ENCODE results near the gene ARHGAP1.

DNA sequence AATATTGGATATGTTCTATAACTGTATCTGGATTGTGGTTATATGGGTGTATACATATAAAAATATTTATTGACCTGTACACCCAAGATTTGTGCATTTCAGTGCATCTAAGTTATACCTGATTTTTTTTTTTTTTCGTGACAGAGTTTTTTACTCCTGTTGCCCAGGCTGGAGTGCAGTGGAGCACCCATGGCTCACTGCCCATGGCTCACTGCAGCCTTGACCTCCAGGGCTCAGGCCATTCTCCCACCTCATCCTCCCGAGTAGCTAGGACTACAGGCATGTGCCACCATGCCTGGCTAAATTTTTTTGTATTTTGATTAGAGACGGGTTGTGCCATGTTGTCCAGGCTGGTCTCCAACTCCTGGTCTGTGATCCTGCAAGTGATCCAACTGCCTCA lies 58.8 kb downstream of the ARHGAP1 start:
- TF ChIP-seq, protein P1, sequence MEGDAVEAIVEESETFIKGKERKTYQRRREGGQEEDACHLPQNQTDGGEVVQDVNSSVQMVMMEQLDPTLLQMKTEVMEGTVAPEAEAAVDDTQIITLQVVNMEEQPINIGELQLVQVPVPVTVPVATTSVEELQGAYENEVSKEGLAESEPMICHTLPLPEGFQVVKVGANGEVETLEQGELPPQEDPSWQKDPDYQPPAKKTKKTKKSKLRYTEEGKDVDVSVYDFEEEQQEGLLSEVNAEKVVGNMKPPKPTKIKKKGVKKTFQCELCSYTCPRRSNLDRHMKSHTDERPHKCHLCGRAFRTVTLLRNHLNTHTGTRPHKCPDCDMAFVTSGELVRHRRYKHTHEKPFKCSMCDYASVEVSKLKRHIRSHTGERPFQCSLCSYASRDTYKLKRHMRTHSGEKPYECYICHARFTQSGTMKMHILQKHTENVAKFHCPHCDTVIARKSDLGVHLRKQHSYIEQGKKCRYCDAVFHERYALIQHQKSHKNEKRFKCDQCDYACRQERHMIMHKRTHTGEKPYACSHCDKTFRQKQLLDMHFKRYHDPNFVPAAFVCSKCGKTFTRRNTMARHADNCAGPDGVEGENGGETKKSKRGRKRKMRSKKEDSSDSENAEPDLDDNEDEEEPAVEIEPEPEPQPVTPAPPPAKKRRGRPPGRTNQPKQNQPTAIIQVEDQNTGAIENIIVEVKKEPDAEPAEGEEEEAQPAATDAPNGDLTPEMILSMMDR (IDR thresholded peaks at IDR 0.05): no peak
- no peak for TF ChIP-seq POLR2A (IDR thresholded peaks at IDR 0.05; ENCODE audit: low read depth)
